GM19023 (cell line): ENCODE results near the gene TMEM51.

ENCODE experiments used
- ATAC-seq: cut with Tn5 transposase; IDR thresholded peaks from one replicate; pipeline ENCODE4 v1.9.1; 2021; ENCODE audit warnings: mild to moderate bottlenecking, moderate library complexity; ENCODE audit not compliant: unreplicated experiment

The TMEM51 gene, protein sequence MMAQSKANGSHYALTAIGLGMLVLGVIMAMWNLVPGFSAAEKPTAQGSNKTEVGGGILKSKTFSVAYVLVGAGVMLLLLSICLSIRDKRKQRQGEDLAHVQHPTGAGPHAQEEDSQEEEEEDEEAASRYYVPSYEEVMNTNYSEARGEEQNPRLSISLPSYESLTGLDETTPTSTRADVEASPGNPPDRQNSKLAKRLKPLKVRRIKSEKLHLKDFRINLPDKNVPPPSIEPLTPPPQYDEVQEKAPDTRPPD

DNA sequence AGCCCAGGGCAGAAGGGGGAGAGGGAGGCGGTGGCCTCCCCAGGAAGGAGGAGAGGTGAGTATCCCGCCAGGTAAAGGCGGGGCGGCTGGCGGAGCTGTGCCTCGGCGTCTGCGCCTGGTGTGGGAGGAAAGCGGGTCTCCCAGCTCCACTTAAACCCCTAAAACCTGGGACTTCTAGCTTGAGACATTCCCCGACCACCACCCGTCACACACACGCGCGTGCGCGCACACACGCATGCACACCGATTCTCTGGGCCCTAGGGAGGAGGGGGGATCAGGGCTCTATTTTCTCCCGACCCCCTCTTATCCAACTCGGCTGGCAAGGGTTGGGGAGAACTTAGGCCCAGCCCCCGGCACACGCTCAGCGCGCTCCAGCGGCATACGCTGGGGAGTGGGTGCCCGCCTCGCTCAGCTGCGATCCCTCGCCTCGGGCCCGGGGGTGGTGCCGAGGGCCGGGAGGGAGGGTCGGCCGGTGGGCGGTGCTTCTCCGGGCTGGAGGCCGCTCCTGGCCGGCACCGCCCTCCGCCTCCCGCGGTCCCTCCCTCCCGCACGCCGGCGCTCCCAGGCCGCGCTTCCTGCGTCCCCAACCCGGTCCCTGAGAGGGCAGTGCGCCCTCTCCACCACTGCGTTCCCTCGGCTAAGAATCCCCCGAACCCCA, at the start of gene TMEM51:
TMEM51 (plus strand) TSS at position 564 of the 658 bp plus-strand sequence. CDS start 61,341 bp downstream, outside the sequence.
- ATAC-seq, result no peak

DNA sequence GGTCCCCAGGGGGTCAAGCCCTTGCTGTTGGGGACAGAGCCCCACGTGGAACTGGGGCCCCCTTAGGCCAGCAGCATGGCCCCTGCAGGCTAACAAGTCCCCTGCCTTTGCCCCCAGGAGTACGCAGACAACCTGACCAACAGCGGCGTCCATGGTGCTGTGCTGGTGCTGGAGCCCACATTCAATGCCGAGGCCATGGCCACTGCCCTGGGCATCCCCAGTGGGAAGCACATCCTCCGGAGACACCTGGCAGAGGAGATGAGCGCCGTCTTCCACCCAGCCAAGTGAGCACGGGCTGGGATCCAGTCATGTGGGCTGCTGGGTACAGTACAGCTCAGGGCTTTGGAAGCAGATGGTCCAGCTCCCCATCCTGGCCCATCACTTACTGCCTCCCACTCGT, 49.6 kb upstream of the TMEM51 start:
- ATAC-seq, result no peak

DNA sequence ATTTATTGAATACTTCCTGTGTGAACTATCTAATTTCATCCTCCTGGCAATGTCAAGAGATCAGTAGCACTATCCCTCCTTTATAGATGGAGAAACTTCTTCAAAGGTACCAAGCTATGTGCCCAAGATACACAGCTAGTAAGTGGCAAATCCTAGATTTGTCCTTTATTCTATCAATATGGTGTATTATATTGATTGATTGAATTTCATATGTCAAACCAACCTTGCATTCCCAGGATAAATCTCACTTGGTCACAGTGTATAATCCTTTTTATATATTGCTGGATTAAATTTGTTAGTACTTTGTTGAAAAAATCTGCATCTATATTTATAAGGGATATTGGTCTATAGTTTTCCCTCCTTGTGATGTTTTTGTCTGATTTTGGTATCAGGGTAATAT, 48.8 kb upstream of the TMEM51 start:
- ATAC-seq, result no peak

DNA sequence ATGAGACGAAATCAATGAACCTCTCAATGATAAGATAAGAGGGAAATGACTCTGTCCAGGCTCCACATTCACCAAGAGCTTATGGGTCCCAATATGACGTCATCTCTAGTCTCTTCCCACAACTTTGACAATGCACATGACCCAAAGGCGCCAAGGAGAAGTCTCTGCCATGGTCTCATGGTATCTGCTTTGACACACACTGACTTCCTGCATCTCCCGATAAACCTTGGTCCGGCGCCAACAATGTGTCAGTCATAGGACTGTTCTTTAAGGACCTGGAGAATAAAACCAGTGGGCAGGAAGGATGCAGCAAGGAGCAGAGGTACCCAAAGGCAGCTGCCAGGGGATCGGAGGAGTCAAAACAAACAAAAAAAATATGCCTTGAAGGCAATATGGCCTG, 46.9 kb upstream of the TMEM51 start:
- ATAC-seq, result no peak

DNA sequence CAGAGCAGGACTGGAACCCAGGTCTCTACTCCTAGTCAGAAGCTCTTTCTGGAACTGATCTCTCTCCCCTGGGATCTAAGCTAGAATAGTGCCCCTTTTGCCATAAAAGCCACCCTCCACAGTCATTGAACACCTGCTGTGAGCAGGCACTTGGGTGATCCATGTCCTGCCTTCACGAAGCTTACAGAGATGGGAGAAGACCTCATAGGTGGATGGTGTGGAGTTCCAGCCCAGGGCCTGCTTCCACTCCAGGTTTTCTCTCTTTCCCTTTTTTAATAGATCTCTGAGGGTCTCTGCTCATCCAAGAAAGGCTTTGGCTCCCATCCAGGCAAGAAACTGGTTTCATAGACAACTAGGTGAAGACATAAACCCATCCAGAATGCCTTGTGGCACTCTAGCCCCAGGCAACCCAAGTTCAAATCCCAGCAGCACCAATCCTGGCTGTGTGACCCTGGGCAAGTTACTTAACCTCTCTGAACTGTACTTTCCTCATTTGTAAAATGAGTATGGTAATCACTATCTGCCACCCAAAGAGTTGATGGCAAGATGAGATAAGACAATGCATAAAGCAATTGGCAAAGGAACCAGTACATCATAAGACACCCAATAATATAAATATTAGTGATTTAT, 46.4 kb upstream of the TMEM51 start:
- no peak for ATAC-seq

DNA sequence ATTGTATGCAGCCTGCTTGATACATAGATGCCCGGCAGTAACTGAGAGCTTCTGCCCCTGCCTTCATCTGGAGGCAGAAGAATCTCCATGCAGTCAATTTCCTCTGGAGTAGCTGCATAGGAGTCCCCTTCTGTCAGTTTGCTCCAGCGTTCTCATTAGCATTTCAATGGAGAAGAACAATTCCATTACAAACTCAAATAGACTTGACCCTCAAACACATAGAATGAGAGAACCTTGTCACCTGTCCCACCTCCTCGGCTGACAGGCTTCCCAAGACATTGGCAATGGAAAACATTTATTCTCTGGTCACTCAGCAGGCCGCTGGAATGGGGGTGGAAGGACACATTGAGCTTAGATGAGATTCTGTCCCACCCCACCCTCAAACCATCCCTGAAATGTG, 45.6 kb upstream of the TMEM51 start:
- no peak for ATAC-seq

DNA sequence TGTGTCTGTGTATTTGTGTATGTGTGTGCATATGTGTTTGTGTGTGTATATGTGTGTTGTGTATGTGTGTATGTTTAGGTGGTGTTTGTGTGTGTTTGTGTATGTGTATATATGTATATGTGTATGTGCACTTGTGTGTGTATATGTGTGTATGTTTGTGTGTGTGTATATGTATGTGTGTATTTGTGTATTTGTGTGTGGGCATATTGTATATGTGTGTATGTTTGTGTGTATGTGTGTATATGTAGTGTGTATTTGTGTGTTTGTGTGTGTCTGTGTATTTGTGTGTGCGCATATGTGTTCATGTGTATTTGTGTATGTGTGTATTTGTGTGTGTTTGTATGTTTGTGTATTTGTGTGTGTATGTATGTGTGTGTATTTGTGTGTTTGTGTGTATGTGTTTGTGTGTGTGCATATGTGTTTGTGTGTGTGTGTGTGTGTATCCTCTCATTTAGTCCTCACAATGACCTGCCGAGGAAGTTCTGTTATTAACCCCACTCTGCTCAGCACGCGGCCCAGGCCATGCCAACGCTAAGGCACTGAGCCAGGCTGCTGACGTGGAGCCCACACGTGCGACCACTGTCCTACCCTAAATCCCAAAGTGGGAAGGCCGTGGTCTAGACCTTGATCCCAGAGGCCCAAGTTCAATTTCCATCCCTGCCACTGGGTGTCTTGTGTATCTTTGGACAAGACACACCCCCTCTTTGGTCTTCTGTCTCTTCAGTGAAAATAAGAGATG, 43.2 kb upstream of the TMEM51 start:
- ATAC-seq, result no peak

DNA sequence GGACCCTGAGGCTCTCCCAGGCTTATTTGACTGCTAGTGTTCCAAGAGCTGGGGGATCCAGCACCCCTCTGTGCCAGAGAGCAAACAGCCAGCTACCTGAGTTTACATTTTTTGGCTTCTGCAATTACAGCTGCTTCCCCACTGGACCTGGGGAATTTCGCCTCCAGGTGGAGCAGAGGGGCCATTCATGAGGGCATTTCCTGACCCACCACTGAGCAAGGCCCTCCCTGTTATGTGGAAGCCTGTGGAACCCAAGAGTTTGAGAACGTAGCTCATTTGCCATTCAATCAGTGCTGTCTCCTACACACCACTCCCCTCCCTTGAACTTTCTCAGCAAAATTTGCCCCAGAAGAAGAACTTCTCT, 42.7 kb upstream of the TMEM51 start:
- no peak for ATAC-seq

DNA sequence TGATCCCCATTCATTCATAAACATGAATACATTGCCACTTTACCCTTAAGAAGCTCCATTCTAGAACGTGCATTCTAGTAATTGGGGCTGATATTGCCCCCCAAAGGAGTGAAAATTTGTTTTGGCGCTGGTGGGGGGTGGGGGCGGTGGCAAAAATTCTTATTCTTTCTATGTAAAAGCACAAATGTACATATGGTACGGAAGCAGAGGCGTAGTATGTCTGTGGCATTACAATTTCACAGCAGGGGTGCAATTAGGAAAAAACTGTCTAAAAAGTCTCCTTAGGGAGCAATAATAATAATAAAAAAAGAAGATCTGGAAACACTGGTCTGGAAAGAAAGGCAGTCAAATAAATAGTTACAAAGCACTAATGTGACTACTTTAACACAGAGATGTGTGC, 40.4 kb upstream of the TMEM51 start:
- no peak for ATAC-seq

DNA sequence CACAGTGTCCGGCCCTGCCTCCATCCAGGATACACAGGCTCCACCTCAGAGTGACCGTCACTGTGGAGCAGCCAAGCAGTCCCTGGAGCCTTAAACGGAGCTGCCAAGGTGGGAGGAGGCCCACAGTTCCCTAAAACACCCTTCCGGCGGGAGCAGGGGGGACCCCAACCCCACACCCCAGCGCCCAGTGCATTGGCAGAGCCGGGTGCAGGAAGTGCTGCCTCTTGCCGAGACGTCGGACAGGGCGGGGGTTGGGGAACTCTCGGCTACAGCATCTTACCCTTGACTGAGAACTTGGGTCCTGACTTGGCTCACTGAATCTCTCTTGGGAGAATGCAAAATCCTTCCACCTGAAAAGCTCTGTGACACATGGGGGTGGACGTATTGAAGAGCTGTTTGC, 38.7 kb upstream of the TMEM51 start:
- ATAC-seq, result no peak

DNA sequence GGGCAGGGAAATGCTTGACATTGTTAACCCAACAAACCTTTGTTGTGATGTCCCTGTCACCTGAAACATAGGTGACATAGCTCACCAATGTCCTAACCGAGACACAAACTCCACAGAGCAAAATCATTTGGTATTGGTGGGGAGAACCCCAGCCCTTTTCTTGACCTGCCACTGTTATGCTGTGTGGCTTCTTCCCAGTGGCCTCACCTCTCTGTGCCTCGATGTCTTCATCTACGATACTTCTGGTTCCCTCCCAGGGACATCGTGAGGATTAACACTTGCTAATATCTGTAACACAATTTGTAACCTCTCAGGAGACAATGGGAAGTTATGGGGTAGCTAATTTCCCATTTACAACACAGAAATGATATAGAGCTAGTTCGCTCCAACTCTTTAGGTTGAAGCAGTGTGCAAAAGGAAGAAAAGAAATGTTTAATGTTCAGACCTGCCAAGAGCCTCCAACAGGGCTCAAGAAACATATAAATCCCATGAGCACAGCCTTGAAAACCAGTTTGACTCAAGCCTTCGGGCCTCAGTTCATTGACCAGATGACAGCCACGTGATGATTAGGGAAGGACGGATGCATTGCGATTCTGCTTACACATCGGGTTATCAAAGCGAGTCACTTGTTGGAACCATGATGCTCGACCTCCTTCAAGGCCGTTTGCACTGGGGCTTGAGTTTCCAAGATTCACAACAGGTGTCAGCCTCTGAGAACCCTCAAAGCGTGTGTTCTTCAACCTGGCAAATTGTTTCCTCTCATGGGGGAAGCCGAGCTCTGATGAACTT, 37.8 kb upstream of the TMEM51 start:
- ATAC-seq, result no peak

DNA sequence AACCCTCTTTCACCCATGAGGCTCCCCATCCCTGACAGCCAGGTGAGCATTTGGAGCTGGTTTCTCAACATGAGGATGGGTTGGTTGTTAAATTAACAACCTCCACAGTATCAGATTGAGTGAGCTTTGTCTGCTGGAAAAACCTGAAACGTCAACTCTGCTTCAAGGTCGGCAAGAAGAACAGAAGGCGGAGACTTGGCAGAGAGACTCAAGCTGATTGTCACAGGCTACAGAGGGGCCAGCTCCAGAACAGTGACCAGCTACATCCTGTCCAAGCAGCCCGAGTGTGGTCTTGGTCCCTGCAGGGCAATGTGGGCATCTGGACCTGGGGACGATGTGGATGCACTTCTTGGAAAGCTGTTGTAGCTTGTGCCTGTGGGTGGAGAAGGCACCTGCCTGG, 36.6 kb upstream of the TMEM51 start:
- ATAC-seq, result no peak

DNA sequence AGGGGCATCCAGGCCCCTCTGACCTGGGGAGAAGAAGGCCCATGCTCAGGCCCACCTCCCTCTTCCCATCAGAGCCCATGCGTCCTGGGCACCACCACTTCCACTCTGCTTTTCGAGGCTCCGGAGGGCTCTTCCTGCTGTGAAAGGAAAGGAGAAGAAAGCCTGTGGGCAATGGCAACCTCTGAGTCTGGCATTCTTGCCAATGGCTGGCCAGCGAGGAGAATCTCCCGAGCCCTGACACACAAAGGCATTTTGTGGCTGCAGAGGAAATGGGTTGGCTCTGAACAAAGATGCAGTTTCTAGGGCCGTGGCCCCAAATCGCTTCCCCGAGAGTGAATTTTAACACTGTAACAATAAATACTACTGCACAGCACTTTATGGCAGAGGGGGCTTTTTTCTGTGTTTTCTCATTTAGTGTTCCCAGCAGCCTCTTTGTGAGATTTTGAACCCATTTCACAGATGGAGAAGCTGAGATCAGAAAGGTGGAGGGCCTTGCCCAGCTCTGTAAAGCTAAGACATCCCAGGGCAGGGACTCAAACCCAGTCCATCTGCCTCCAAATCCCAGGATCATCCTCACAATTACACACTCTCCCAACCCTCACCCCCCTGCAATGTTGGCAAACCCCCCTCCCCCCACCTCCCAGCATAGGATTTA, 35.7 kb upstream of the TMEM51 start:
- no peak for ATAC-seq

DNA sequence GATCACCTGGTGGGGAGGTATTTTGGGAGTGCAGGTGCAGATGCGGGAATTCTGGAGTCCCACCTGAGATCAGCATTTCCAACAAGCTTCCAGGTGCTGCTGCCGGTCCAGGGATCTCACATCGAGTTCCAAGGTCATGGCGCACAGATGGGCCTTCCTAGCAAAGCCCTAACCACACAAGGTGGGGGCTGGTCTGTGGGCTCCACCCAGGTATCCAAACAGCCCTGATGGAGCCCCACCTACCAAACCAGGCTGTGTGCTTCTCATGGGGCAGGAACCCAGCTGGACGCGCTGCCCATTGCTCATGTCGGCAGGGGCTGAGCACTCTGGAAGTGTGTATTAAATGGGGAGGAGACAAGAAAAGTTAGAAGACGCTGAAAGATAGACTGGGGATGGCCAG, 35.0 kb upstream of the TMEM51 start:
- ATAC-seq, result no peak

DNA sequence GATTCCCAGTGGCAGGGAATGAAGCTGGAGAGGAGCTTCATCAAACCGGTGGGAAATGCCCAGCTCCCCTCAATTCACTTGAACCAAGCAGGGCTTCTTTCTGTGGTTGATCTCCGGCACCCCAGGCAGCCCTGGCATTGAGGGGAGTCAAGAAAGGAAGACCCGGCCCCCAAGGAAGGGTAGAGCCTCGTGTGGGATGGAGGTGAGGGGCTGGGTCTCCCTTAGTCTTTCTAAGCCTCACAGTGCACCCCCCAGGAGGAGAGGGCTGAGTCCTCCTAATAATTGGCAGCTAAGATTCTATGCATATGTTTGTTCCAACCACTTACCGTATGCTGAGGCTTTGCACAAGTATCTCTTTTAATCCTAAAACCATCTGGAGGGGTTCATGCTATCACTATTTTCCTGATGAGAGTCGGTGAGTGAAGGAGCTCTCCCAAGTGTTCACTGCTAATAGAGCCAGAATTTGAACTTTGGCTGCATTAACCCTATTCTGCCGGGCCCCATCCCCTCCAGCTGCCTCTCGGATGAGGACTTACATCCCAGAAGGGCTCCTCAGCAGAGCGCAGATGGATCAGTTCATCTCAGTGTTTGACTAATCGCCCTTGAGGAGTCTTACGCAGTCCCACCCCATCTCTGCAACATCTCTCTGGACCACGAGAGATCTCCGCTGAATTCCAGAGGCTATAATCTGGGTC, 33.1 kb upstream of the TMEM51 start:
- ATAC-seq, result no peak

DNA sequence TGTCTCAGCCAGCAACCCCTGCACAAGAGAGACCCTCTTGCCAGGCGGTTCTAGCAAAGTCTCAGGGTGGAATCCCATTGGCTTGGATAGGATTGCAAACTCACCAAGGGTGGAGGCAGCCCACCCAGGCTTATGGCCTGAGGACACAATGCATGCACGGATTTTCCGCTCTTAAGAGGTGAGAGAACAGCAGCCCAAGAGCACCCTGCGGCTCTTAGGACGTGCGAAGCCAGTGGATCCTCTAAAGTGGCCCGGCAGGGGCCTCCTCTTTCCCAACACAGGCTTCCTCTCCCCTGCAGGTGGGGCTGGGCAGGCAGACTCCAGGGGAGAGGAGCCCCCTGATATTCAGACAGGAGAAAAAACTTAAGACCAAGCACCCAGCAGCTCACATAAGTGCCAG, 31.2 kb upstream of the TMEM51 start:
- no peak for ATAC-seq

DNA sequence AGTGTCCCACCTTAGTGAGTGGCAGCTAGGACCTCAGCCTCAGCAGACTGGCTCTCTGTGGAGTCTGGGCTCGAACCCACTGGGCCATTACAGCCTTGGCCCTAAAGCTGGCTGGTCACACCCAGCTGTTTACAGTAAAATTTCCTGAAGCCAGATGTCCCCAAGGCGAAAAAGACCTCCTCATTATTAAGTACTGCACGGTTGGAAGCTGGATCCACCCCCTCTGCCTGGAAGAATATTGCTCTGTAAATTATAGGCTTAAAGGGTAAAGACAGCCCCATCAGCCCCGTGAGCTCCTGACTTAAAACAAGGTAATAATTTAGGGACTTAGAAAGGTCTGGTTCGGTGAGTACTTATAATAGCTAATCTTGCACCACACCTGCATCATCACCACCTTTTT, 30.3 kb upstream of the TMEM51 start:
- no peak for ATAC-seq

DNA sequence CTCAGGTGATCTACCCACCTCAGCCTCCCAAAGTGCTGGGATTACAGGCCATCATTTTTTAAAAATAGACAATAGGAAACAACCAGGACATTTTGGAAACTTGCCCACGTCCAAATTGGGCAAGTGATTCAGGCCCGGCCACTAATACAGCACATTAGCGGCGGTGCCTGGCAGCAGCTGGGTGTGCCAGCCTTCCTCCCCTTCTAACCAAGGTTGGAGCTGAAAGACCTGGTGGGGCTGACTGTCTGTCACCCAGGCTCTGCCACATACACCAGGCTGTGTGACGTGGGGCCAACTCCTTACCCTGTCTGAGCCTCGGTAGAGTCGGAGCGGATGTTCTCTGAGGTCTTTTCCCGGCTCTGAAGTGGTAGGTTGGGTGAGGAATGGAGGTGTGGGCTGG, 29.6 kb upstream of the TMEM51 start:
- ATAC-seq, result no peak

DNA sequence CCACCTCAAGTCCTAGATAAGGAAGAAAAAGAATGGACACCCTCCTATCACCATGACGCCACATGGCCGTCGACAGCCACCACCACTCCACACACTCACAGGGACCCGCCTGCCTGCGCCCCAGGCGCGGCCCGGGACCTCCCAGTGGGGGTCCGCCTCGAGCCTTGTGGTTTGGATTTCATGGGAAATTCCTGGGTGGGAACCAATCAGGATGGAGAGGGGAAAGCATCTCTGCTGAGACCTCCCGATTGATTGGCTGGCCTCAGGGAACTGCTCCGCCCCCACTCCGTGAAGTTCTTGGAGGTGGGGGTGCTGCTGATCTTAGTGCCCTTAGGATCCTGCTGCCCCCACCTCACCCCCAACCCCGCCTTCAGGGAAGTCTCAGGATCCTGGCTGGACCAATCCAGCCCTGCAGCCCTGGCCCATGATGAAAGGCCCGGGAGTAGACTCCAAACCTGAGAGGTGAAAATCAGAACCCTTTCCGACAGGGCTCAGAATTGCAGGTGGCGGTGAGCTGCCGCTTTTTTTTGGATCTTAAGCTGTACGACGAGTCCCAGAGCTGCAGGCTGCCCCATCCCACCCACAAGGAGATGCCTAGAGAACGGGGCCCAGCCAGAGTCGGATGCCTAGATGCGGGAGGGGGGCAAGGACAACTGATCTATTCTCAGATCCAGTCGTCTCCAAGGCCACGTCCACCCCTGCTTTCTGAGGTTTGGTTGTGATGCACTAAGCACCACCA, 29.0 kb upstream of the TMEM51 start:
- no peak for ATAC-seq
